GM10266 (cell line): ENCODE results near the gene FERMT3.

ENCODE experiments used
- DNase-seq: peaks from one replicate; pipeline ENCODE4 v3.0.0; 2012; ENCODE audit errors: extremely low spot score
- TF ChIP-seq, protein P1 (sequence below): IDR thresholded peaks from 2 replicates; pipeline ENCODE4 v1.5.1; 2012; ENCODE audit warnings: mild to moderate bottlenecking, low read depth; ENCODE audit not compliant: control insufficient read depth, insufficient read depth; ENCODE audit errors: missing control alignments

The FERMT3 gene

DNA sequence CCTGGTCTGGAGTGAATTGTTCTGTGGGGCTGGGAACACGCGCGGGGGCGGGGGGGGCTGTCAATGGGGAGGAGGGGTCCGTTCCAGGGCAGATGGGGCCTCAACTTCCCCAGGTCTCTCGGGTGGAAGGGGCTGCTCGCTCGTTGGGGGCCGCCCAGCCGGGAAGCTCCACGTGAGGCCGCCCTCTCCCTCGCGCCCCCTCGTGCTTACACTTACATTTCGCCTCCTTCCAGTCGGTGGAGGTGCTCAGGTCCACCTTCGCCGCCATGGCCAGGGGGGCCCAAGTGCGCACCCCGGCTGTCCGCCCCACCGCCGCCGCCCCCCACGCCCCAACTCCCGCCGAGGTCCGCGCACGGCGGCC is 41.1 kb upstream of the FERMT3 start:
- TF ChIP-seq, protein P1, sequence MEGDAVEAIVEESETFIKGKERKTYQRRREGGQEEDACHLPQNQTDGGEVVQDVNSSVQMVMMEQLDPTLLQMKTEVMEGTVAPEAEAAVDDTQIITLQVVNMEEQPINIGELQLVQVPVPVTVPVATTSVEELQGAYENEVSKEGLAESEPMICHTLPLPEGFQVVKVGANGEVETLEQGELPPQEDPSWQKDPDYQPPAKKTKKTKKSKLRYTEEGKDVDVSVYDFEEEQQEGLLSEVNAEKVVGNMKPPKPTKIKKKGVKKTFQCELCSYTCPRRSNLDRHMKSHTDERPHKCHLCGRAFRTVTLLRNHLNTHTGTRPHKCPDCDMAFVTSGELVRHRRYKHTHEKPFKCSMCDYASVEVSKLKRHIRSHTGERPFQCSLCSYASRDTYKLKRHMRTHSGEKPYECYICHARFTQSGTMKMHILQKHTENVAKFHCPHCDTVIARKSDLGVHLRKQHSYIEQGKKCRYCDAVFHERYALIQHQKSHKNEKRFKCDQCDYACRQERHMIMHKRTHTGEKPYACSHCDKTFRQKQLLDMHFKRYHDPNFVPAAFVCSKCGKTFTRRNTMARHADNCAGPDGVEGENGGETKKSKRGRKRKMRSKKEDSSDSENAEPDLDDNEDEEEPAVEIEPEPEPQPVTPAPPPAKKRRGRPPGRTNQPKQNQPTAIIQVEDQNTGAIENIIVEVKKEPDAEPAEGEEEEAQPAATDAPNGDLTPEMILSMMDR = peak; percentile 16
- DNase-seq = no peak

DNA sequence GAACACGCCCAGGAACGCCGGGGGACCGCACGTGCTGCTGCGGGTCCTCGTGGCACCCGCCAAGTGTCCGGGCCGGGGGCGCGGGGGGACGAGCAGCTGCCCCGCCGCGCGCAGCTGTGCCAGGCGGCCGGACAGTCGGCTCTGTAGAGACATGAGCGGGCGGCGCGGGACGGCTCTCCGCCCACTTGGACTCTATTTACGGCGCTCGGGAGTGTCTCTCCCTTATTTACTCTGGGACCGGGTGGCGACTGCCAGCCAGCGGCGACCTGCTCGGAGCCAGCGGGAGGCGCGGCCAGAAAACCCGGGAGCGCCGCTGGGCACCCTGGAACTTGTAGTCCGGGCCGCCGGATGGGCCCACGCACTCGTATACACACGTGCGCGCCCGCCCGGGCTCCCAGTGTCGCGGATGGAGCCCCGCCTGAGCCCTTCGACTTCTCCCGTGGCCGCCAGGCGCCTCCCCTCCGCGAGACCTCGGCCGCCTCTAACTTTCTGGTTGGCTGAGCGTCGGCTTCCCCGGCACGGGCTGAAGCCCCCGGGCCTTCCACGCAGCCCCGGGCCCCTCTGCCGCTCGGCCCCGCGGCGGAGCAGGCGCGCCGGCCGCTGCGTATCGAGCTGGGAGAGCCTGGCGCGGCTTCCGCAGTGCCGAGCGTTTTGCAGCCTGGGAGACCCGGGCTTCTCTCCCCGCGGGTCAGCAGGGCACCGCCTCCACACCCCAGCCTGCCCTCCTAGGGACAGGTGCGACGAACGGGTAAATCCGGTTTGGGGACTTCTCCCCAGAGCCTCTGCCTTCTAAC is 40.5 kb upstream of the FERMT3 start, which contains the start of gene MACROD1:
MACROD1 (minus strand) TSS at position 272 of the 794 bp plus-strand sequence; CDS start at position 153, 119 bp downstream.
- TF ChIP-seq, protein P1 = no peak
- DNase-seq = peak; percentile 94

DNA sequence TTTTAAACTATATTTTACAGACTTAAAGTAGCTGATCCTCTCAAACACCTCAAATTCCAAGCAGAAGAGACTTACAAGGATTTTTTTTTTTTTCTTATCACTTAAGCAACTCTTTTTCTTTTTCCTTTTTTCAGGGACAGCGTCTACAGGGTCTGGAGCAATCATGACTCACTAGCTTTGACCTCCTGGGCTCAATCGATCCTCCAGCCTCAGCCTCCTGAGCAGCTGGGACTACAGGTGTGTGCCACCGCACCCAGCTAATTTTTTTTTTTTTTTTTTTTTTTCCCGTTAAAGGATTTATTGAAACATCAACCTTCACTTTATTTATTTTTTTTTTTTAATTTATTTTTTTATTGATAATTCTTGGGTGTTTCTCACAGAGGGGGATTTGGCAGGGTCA is 36.1 kb upstream of the FERMT3 start:
- TF ChIP-seq, protein P1 = no peak
- no peak for DNase-seq

DNA sequence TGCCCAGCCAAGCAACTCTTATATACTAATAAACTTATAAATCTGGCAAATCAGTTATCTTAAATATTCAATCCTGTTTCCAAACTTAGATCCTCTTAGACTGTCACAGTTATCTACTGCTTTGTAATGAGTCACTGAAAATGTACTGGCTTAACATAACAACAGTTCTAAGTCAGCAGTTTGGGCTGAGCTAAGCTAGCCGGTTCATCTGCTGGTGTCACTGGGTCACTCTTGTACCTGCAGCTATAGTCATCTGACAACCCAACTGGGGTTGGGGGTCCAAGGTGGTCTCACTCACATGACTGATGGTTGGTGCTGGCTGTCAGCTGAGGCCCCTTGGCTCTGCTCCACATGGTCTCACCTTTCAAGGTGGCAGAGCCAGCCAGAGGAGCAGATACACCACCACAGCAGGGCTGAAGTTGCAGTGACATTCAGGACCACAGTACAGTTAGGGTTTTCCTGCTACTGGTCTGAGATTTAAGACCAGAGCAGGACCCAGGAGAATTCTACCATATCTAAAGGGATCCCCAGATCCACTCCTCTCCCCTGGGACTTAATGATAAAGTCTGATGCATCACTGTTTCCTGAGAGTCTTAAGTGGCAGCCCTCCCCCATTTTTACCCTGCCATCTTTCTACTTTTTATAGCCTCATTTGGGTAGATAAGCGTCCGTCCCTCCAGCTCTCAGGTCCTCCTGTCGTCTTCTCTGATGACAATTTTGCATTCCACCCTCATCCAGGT is 32.7 kb upstream of the FERMT3 start:
- DNase-seq = no peak

DNA sequence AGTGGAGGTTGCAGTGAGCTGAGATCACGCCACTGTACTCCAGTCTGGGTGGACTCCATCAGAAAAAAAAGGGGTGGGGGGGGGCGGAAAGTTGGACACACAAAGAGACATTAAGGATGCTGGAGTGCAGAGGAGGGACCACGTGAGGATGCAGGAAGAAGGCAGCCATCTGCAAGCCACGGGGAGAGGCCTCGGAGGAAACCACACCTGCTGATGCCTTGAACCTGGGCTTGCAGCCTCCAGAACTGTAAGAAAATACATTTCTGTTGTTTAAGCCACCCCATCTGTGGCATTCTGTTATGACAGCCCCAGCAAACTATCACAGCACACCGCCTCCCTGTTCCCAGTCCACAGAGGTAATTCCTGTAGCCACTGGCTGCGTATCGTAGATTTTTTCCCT is 29.8 kb upstream of the FERMT3 start:
- TF ChIP-seq, protein P1 = no peak
- no peak for DNase-seq

More for the DNA sequence above, 32.7 kb upstream of the FERMT3 start:
- TF ChIP-seq, protein P1 = no peak

DNA sequence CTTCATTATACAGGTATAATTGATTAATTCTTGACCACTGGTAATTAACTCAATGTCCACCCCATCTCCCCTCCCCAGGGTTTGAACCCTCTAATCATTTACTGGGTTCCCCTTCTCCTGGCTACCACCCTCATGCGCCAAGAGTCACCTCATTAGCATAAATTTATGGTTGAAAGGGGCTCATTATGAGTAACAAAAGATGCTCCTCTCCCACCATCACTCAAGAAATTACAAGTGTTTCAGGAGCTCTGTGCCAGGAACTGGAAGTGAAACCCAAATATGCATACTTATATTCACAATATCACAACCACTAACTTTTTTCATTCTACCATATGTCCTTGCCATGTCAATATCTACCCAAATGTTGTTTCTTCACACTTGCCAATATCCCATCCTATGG is 28.3 kb upstream of the FERMT3 start:
- TF ChIP-seq, protein P1 = no peak
- DNase-seq = no peak
